HG02623 (cell line): ENCODE measurements around the gene GTSF1L.
A peak's percentile ranks its signal among the peaks of the same experiment; 100 is the strongest.

Experiments
- ATAC-seq: cut with Tn5 transposase; IDR thresholded peaks from one replicate; pipeline ENCODE4 v1.9.1; 2021; ENCODE audit warnings: moderate library complexity; ENCODE audit not compliant: unreplicated experiment

GTSF1L gene

DNA sequence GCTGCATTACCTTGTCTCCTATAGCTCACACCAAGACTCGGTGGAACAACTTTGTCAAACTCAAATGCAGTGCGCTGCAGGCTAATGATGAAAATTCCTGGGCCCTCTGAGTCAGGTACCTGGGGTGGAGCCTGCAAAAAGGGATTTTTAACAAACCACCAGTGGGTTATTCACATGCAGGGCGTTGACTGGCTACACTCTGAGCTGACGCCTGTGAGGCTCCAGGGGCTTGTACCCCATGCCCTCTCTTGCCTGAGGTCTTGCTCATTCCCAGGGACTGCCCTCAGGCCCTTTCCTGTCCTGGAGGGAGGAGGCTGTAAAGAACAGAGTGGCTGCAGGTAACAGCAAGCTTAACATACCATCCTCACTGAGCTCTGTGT is 9.2 kb downstream of the GTSF1L start:
- ATAC-seq, result no peak

DNA sequence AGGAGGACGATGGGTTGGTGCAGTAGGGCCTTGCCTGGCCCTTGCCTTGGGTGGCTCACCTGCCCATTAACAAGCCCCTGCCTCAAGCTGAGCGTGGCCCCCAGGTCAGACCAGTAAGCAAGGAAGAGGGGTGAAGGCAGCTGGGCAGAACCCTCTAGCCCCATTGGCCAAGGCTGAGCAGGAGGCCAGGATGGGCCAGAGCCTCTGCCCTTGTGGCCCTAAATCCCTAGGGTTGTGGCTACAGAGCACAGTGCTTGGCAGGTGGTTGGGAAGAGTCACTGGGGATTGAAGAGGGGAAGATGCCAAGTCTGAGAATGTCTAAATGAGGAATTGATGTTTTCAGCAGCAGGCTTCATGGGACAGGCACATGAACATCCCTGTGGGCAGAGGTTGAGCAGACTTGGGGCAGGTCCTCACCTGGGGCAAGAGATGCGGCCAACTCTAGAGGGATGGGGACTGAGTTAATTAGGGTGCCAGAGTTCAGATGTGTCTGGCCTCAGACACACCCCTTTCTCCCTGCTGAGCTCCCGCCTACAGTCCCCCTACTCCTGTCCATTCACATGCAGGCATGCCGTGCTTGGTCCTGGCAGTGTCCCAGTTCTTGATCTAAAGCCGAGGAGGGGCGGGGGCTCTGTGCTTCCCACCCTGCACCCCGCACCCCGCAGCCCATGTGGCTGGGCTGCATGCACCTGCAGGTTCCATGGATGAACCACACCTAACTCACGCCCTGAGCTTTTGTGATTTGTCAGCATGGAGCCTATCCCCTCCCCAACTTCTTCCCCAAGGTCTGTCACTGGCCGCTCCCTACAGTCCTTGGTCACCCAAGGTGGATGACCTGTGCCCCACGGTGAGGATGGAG is 9.8 kb downstream of the GTSF1L start:
- no peak for ATAC-seq

DNA sequence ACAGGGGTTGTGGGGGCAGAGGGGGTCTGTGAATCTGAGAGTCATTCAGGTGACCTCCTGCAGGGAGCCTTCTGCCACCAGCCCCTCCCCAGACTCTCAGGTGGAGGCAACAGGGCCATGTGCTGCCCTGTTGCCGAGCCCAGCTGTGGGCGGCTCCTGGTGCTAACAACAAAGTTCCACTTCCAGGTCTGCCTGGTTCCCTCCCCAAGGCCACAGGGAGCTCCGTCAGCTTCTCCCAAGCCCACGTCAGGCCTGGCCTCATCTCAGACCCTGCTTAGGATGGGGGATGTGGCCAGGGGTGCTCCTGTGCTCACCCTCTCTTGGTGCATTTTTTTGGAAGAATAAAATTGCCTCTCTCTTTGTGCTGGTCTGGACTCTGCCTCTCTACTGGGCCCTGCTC is 10.7 kb downstream of the GTSF1L start:
- no peak for ATAC-seq

DNA sequence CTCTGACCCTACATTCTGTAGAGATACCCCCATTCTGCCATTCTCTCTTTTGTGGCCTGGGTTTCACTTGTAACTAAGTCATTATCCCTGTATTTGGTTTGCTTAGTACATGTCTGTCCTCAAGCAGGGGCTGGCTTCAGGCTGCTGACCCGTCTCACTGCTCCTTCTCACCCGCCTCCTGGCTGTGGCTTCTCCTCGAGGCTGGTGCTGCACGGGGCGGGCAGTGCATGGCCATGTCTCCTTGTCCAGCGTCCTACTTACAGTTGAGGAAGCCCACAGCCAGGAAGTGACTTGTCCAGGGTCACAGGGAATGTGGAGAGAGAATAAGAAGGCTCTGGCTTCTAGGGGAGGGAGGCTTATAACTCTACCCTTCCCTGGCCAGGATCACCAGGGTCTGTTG is 11.3 kb downstream of the GTSF1L start:
- ATAC-seq, result no peak

DNA sequence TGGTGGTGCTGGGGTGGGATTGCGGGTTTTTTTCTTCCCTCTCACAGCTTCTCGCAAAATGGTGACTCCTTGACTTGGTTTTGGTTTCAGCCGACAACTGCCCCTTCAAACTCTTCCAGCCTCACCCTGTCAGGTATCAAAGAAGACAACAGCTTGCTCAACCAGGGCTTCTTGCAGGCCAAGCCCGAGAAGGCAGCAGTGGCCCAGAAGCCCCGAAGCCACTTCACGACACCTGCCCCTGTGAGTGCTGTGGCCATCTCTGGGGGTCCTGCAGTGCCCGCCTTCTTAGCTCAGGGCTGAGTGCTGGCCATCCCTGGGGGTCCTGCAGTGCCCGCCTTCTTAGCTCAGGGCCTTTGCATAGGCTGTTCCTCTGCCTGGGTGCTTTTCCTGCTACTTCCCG is 11.8 kb downstream of the GTSF1L start:
- no peak for ATAC-seq

DNA sequence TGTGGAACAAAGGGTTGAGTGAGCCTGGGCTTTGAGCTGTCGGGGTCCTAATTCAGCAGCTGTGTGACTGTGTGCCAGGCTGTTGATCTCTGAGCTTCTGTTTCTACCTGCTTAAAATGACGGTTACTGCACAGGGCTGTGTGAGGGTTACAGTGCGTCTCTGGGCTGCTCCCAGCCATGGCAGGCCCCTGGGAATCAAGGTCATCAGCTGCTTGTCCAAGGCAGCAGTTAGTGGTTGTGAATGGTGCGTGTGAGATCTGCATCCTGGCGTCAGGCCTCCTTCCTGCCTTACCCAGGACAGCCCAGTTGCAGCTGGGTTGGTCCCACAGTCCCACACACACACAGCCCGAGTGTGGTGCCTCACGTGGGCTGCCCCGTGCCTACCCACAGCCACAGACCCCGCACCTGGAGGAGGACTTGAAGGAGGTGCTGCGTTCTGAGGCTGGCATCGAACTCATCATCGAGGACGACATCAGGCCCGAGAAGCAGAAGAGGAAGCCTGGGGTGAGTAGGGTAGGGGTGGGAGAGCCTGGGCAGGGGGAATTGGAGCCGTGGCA is 15.6 kb downstream of the GTSF1L start:
- no peak for ATAC-seq

DNA sequence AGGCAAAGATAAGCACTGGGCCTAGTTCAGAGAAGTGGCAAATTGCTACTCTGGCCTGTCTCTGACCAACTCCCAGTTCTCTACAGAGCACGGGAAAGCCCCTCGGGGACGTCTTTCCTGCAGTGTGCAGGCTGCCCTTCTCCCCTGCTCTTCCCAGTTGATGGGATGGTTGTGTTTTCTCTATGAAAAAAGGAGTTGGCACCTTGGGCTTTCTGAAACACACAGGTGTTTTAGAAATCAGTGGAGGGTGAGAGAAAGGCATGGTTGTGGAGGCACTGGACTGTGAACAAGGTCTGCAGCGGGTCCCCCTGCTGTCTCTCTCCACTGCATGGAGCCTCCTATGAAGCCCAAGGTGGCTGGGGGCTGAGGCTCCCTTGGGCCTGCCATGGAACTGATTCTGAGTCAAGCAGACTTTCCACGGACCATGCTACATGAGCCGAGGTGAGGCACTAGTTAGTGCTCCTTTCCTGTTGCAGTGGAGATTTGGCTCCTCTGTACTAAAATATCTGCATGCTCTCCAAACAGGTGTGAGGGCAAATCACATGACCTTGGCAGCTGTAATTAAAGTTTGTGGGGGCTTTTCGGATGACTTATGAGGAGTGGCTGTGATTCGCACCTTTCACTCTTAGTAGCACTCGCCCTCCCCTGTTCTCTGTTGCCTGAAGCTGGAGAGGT is 16.3 kb downstream of the GTSF1L start:
- peak; percentile 55 for ATAC-seq

DNA sequence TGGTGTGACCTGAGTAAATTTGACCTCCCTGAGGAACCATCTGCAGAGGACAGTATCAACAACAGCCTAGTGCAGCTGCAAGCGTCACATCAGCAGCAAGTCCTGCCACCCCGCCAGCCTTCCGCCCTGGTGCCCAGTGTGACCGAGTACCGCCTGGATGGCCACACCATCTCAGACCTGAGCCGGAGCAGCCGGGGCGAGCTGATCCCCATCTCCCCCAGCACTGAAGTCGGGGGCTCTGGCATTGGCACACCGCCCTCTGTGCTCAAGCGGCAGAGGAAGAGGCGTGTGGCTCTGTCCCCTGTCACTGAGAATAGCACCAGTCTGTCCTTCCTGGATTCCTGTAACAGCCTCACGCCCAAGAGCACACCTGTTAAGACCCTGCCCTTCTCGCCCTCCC is 24.3 kb downstream of the GTSF1L start:
- no peak for ATAC-seq

DNA sequence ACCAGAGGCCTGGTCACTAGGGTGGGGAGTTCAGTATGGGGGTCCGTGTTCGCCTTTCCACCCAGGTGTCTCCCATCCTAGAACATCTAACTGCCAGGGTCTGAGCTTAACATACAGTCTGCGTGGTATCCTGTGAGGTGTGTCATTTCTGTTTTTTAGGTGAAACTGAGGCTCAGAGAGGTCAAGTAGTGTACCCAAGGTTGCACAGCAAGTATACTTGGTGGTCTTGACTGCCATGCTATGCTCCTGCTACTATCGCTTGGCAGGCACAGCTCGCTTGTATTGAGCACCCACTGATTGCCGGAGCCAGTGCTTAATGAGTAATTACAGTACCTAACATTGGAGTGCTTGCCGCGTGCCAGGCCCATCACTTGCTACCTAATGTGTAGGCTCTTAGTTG is 26.2 kb downstream of the GTSF1L start:
- ATAC-seq, result no peak

DNA sequence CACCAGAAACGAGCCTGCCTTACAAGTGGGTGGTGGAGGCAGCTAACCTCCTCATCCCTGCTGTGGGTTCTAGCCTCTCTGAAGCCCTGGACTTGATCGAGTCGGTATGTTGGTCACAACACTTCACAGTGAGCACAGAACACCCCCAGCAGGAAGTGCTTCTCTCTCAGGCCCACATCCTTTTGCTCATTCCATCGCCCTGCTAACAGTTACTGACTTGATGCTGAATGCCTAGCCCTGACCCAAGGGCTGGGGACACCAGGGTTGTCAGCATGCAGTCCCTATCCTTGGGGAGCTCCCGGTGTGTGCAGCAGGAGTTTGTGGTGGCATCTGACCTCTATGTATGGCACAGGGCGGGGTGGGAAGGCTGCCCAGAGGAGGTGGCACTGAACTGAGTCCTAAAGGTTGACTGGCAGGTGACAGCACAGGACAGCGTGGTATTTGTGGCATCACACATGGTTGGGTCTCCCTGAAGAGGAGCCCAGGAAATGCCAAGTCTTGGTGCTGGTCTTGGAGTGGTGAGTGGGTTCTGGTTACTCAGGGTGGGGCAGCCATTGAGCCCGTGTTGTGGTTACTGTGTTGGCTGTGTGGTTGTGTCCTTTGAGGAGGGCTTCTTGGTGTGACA is 26.7 kb downstream of the GTSF1L start:
- no peak for ATAC-seq

DNA sequence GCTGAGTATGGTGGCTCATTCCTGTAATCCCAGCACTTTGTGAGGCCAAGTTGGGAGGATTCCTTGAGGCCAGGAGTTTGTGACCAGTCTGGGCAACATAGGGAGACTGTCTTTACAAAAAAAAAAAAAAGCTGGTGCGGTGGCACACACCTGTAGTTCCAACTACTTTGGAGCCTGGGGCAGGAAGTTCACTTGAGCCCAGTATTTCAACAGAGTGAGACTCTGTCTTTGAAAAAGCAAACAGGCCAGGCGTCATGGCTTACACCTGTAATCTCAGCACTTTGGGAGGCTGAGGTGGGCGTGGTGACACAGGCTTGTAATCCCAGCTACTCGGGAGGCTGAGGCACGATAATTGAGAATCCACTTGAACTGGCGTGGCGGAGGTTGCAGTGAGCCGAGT is 31.2 kb downstream of the GTSF1L start:
- ATAC-seq, result no peak

DNA sequence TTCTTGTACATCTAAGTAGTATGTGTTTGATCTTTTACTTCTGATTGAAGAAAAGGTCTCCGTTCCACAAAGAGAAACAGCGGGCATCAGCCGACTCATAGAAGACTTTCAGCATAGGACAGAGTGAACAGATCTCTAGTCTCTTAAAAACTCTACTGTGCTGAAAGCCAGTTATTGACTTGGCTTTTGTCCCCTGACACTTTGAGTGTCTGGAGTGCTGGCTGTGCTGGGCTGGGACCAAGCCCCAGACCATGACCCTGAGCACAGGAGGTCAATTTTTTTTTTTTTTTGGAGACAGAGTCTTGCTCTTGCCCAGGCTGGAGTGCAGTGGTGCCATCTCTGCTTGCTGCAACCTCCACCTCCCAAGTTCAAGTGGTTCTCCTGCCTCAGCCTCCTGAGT is 32.0 kb downstream of the GTSF1L start:
- ATAC-seq, result no peak

DNA sequence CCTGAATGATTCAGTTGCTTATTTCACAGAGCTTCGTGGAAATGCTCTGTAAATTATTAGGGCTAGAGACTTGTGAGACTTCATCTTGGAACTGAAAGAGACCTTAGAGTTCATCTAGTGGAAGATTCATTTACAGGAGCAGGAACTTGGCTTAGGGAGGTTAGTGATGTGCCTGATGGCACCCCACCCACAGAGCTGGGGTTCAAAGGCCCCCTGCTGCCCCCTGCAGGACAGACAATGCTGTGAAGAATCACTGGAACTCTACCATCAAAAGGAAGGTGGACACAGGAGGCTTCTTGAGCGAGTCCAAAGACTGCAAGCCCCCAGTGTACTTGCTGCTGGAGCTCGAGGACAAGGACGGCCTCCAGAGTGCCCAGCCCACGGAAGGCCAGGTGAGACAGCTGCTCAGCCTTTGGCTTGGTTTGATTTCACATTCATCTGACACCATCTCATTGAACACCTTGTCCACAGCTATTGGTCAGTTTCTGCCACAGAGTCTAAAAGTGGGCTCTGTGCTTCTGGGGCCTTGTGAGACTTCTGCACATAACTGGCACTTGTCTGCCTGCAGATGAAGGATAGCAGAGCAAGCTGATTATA is 34.8 kb downstream of the GTSF1L start:
- ATAC-seq, result no peak

DNA sequence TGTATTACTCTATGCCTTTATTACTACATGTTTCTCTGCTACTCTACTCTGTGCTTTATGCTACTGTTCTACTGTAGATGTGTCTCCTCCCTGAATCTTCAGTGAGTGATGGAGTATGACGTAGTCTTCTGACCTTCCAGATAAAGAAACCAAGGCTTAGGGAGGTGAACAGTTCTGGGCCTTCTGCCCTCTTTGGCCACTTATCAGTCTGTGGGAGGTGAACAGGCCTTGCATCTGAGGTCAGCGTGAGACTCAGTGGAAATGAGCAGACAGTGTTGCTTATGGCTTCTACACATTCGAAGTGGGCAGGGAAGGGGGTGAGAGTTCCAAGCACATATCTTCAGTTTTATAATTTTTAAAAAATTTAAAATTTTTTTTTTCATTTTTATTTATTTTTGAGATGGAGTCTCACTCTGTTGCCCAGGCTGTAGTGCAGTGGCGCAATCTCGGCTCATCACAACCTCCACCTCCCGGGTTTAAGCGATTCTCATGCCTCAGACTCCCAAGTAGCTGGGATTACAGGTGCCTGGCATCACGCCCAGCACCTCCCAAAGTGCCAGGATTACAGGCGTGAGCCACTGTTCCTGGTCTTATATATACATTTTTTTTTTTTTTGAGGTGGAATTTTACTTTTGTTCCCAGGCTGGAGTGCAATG is 35.7 kb downstream of the GTSF1L start:
- no peak for ATAC-seq

DNA sequence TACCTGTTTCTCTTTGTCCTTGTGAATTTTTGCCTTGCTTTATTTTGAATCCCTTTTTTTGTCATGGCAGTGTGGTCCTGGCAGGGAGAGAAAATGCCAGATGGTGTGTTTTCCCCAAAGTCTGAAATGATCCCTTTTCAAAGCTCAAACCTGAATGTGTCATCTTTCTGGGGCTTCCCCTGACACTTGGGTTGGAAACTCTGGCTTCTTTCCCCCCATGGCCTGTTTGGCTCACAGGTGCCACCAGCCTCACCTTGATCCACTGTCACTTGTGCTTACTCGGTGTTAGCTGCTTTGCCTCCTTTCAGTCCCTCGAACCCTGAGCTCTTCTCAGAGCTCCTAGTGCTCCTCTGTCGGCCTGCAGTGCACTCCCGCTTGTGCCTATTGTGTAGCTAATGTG is 37.6 kb downstream of the GTSF1L start:
- no peak for ATAC-seq

DNA sequence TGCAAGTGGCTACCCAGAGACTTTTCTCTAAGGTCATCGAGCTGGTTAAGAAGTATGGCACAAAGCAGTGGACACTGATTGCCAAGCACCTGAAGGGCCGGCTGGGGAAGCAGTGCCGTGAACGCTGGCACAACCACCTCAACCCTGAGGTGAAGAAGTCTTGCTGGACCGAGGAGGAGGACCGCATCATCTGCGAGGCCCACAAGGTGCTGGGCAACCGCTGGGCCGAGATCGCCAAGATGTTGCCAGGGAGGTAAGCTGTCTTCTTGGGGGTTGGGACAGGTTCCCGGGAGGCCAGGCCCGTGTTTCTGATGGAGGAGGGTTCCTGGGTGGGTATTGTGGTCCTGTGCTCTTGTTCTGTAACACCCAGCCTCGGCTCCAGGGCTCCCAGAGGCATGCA is 40.0 kb downstream of the GTSF1L start:
- no peak for ATAC-seq

DNA sequence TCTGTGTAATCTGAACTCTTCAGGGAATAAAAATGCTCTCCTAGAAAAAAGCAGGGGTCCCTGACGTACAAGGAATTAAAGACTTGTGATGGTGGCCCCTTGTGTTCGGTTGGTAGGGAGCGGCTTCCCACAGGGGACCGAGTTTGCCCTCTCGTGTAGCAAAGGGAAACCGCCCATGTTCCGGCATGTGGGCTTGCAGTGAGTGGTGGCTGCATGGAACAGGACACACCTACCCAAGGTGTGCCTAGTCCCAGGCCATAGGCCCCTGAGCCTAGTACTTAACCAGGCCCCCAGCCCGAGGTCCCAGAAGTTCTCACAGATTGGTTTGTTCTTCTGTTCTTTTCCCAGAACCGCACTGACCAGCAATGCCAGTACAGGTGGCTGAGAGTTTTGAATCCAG is 44.4 kb downstream of the GTSF1L start:
- ATAC-seq, result peak; percentile 20

DNA sequence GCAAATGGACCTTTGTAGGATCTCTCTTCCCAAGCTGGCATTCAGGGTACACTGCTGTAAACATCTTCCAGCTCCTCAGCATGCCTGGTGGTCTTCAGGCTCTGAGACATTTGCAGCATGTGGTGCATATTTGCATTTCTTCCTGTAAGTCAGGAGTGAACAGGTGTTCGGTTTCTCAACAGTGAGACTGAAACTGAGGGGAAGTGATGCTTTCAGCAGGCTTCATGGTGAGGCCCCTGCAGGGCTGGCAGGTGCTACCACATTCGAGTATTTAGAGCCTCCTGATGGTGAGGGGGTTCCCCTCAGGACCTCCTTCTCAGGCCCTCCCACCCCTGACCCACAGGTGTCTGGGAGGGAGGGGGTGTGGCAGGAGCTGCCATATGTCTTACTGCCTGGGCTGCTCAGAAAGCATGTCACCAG is 44.8 kb downstream of the GTSF1L start:
- ATAC-seq, result peak; percentile 93

DNA sequence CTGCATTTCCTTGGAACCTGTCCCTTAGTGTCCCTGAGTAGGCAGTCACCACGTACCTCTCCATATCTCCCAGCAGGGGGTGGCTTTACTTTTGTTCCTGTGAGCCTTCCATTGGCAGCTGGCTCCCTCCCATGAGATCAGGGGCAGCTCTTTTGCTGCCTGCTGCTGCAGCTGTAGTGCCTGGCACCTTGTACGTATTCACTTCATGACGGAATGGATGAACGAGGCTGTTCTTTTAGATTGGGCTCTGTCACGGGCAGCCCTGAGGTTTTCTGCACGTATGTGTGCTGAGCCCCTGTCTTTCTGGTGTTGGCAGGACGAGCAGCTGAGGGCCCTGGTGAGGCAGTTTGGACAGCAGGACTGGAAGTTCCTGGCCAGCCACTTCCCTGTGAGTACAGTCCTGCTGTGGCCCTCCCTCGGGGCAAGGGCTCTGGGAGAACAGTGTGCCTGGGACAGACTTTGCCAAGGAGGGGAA is 45.3 kb downstream of the GTSF1L start:
- ATAC-seq, result peak; percentile 9

DNA sequence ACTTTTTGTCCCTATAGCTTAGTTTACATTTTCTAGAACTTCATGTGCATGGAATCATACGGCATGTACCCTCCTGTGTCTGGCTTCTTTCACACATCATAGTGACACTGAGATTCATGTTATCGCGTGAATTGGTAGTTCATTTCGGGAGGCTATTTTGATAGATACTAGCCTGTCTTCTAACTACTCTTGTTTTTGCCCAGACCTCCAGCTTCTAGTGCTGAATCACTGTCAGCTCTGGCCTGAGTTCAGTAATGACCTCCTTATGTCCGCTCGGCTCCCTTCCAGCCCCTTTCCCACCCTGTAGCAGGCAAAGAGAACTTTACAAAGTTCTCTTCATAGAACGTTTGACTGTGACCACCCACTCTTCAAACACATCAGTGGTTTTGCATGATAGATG is 45.8 kb downstream of the GTSF1L start:
- ATAC-seq, result peak; percentile 4

DNA sequence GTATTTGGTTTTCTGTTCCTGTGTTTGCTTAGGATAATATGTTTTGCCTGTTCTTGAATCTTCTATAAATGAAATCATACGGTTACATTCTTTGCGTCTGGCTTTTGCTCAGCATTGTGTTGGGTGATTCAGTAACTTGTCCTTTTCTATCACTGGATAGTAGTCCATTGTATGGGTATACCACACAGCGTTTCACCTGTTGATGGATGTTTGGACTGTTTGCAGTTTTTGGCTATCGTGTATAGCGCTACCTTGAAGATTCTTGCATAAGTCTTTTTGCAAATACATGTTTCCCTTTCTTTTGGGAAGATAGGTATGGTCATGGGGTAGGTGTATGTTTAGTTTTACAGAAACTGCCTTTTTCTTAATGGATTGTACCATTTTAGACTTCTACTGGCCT is 50.4 kb downstream of the GTSF1L start:
- no peak for ATAC-seq
